Neural cell (in vitro differentiated cells): Measurements from ENCODE around the gene C1orf50. TPM values are rescaled to one million over a fixed set of nuclear protein-coding genes. Genes with fewer than 3 reads are reported as not detected.
"Not testable (repeated sequence)": the region's sequence is repeated elsewhere in the genome, so short reads cannot be mapped to it uniquely, and the experiment has no call there.

ENCODE experiments used
- H2AFZ ChIP-seq: fragments of 200-600, 300-800 bp; sonication (generic), shearing (Covaris generic); 2 replicates; pipeline ENCODE4 v1.6.0; 2014; ENCODE audit warnings: low read depth, mild to moderate bottlenecking, antibody characterized with exemption, low read length, moderate library complexity
- H3F3A ChIP-seq: fragments of 200-600 bp; shearing (Covaris generic); 2 replicates; pipeline ENCODE4 v1.6.1; 2016; ENCODE audit warnings: mild to moderate bottlenecking, moderate library complexity, mixed read lengths, antibody characterized with exemption, low read length; ENCODE audit not compliant: insufficient read depth, poor library complexity, severe bottlenecking
- H3K27ac ChIP-seq: fragments of 200-600, 300-800 bp; sonication (generic), shearing (Covaris generic); 2 replicates; pipeline ENCODE4 v1.5.1; 2014; ENCODE audit warnings: mild to moderate bottlenecking, low read length, moderate library complexity
- H3K27me3 ChIP-seq: fragments of 300-800, 200-600 bp; sonication (generic), shearing (Covaris generic); 2 replicates; pipeline ENCODE4 v1.6.0; 2014; ENCODE audit warnings: mild to moderate bottlenecking, low read depth, low read length, moderate library complexity; ENCODE audit not compliant: insufficient read depth
- H3K36me3 ChIP-seq: fragments of 300-800, 200-600 bp; sonication (generic), shearing (Covaris generic); 2 replicates; pipeline ENCODE4 v1.5.1; 2014; ENCODE audit warnings: mild to moderate bottlenecking, antibody characterized with exemption, low read length, moderate library complexity; ENCODE audit not compliant: insufficient read depth
- H3K4me2 ChIP-seq: fragments of 300-800, 200-600 bp; sonication (generic), shearing (Covaris generic); 2 replicates; pipeline ENCODE4 v1.6.0; 2014; ENCODE audit warnings: mild to moderate bottlenecking, low read length
- H3K4me3 ChIP-seq: fragments of 300-800, 200-600 bp; sonication (generic), shearing (Covaris generic); 2 replicates; pipeline ENCODE4 v1.5.1; 2014; ENCODE audit warnings: mild to moderate bottlenecking, low read length, moderate library complexity
- H3K79me2 ChIP-seq: fragments of 200-600 bp; shearing (Covaris generic); replicated peaks from 2 replicates; pipeline ENCODE4 v1.6.0; 2014; ENCODE audit warnings: mild to moderate bottlenecking, low read length, moderate library complexity; ENCODE audit not compliant: insufficient read depth
- H3K9ac ChIP-seq: fragments of 300-800, 200-600 bp; sonication (generic), shearing (Covaris generic); 2 replicates; pipeline ENCODE4 v1.6.1; 2016; ENCODE audit warnings: mild to moderate bottlenecking, low read length, mixed read lengths
- H3K9me2 ChIP-seq: fragments of 200-600 bp; shearing (Covaris generic); 2 replicates; pipeline ENCODE4 v1.6.1; 2016; ENCODE audit warnings: mild to moderate bottlenecking, low read length, mixed read lengths; ENCODE audit not compliant: insufficient read depth
- H3K9me3 ChIP-seq: fragments of 200-600, 300-800 bp; sonication (generic), shearing (Covaris generic); 2 replicates; pipeline ENCODE4 v1.6.1; 2016; ENCODE audit warnings: mild to moderate bottlenecking, mixed run types, low read length, moderate library complexity, mixed read lengths
- H4K20me1 ChIP-seq: fragments of 200-600 bp; shearing (Covaris generic); 2 replicates; pipeline ENCODE4 v1.6.1; 2016; ENCODE audit warnings: mild to moderate bottlenecking, mixed run types; ENCODE audit not compliant: insufficient read depth
- EP300 ChIP-seq: fragments of 450-650 bp; conservative IDR thresholded peaks from 2 replicates; pipeline ENCODE4 v1.6.1; 2014; ENCODE audit warnings: antibody characterized with exemption, mild to moderate bottlenecking, moderate library complexity; ENCODE audit not compliant: poor library complexity, severe bottlenecking
- EZH2 ChIP-seq: fragments of 200-600, 300-800 bp; shearing (Covaris generic), sonication (generic); IDR thresholded peaks from 2 replicates; pipeline ENCODE4 v1.6.1; 2014; ENCODE audit warnings: antibody characterized with exemption, low read length, borderline replicate concordance, mild to moderate bottlenecking; ENCODE audit not compliant: insufficient read depth, poor library complexity, severe bottlenecking
- MXI1 ChIP-seq: fragments of 450-650 bp; conservative IDR thresholded peaks from 2 replicates; pipeline ENCODE4 v1.6.1; 2014; ENCODE audit warnings: antibody characterized with exemption, mild to moderate bottlenecking; ENCODE audit not compliant: poor library complexity, severe bottlenecking
- POLR2AphosphoS5 ChIP-seq: IDR thresholded peaks from 2 replicates; pipeline ENCODE4 v1.6.1; 2012
- RAD21 ChIP-seq: fragments of 450-650 bp; conservative IDR thresholded peaks from 2 replicates; pipeline ENCODE4 v1.6.1; 2014; ENCODE audit warnings: antibody characterized with exemption, mild to moderate bottlenecking, moderate library complexity
- SMC3 ChIP-seq: fragments of 450-650 bp; conservative IDR thresholded peaks from 2 replicates; pipeline ENCODE4 v1.6.1; 2014; ENCODE audit warnings: antibody characterized with exemption, mild to moderate bottlenecking, moderate library complexity; ENCODE audit not compliant: poor library complexity
- TAF1 ChIP-seq: IDR thresholded peaks from 2 replicates; pipeline ENCODE4 v1.6.1; 2012; ENCODE audit warnings: low read depth
- polyA plus RNA-seq: library from polyadenylated mRNA; depleted of rRNA; stranded (reverse); fragments of >200 nt; gene quantifications from 2 replicates; pipeline ENCODE4 v1.2.3, GENCODE V29; 2014
- TF ChIP-seq, protein P1 (sequence below): IDR thresholded peaks from 2 replicates; pipeline ENCODE4 v1.6.1; 2012; ENCODE audit warnings: borderline replicate concordance
- TF ChIP-seq, protein P2 (sequence below): fragments of 450-650 bp; IDR thresholded peaks from 2 replicates; pipeline ENCODE4 v1.5.1; 2014; ENCODE audit warnings: antibody characterized with exemption, mild to moderate bottlenecking, moderate library complexity; ENCODE audit not compliant: poor library complexity, severe bottlenecking

The C1orf50 gene
- polyA plus RNA-seq, 1 donor from 2014 or later: 26.7 TPM

DNA sequence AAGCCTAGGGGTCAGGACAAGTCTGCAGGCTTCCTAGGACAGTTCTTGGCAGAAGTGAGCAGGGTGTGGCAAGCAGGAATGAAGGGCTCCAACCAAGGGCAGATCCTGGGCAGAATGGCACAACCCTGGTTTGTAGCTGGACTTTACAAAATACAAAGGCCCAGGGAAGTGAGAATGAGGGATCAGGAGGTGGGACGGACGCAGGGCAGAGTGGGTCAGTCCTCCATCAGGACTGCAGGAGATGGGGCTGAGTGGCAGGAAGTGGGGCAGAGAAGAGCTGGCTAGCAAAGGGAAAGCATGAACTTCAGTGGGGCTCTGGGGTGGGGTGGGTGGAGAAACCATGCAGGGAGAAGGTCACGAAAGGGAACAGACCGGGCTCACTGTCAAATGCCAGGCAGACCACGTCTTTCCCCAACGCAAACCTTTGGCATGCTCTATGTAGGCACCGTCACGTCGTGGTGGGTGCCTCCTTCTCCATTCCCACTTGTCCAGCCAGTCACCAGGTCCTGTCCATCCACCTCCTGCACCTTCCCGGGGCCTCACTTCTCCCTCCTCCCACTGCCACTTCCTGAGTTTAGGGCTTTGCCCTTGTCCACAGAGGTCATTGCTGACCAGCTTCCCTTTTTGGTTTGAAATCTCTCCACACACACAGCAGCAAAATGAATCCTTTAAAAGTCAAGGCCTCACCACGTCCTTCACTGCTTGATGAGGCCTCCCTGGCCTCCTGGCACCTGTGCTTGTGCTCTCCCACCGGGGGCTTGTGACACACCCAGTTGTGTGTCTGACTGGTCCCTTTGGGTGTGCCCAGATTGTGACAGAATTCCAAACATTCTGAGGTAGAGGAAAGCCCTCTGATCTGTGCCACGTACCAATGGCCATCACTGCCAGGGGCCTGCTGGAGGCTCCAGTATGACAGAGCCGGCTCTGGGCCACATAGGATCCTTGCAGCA is 18.3 kb upstream of the C1orf50 start:
- no peak for TF ChIP-seq EP300
- TF ChIP-seq POLR2AphosphoS5: no peak
- no peak for TF ChIP-seq RAD21
- no peak for TF ChIP-seq TAF1
- no peak for TF ChIP-seq MXI1
- TF ChIP-seq, protein P1, sequence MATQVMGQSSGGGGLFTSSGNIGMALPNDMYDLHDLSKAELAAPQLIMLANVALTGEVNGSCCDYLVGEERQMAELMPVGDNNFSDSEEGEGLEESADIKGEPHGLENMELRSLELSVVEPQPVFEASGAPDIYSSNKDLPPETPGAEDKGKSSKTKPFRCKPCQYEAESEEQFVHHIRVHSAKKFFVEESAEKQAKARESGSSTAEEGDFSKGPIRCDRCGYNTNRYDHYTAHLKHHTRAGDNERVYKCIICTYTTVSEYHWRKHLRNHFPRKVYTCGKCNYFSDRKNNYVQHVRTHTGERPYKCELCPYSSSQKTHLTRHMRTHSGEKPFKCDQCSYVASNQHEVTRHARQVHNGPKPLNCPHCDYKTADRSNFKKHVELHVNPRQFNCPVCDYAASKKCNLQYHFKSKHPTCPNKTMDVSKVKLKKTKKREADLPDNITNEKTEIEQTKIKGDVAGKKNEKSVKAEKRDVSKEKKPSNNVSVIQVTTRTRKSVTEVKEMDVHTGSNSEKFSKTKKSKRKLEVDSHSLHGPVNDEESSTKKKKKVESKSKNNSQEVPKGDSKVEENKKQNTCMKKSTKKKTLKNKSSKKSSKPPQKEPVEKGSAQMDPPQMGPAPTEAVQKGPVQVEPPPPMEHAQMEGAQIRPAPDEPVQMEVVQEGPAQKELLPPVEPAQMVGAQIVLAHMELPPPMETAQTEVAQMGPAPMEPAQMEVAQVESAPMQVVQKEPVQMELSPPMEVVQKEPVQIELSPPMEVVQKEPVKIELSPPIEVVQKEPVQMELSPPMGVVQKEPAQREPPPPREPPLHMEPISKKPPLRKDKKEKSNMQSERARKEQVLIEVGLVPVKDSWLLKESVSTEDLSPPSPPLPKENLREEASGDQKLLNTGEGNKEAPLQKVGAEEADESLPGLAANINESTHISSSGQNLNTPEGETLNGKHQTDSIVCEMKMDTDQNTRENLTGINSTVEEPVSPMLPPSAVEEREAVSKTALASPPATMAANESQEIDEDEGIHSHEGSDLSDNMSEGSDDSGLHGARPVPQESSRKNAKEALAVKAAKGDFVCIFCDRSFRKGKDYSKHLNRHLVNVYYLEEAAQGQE: no peak
- TF ChIP-seq, protein P2, sequence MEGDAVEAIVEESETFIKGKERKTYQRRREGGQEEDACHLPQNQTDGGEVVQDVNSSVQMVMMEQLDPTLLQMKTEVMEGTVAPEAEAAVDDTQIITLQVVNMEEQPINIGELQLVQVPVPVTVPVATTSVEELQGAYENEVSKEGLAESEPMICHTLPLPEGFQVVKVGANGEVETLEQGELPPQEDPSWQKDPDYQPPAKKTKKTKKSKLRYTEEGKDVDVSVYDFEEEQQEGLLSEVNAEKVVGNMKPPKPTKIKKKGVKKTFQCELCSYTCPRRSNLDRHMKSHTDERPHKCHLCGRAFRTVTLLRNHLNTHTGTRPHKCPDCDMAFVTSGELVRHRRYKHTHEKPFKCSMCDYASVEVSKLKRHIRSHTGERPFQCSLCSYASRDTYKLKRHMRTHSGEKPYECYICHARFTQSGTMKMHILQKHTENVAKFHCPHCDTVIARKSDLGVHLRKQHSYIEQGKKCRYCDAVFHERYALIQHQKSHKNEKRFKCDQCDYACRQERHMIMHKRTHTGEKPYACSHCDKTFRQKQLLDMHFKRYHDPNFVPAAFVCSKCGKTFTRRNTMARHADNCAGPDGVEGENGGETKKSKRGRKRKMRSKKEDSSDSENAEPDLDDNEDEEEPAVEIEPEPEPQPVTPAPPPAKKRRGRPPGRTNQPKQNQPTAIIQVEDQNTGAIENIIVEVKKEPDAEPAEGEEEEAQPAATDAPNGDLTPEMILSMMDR: no peak
- TF ChIP-seq SMC3: no peak
- TF ChIP-seq EZH2: no peak
- H3K9ac ChIP-seq: no peak overlapping the region
- no peak overlapping the region for H2AFZ ChIP-seq
- H3F3A ChIP-seq: no peaks in the 10 kb centered on the region
- peaks cover 17% of the 10 kb centered on the region for H3K36me3 ChIP-seq
- H3K9me3 ChIP-seq: peaks cover 5% of the 10 kb centered on the region
- no peaks in the 10 kb centered on the region for H3K27me3 ChIP-seq
- no peak overlapping the region for H3K4me3 ChIP-seq
- H3K4me2 ChIP-seq: no peak overlapping the region
- no peaks in the 10 kb centered on the region for H4K20me1 ChIP-seq
- no peaks in the 10 kb centered on the region for H3K79me2 ChIP-seq
- no peak overlapping the region for H3K27ac ChIP-seq
- no peaks in the 10 kb centered on the region for H3K9me2 ChIP-seq

DNA sequence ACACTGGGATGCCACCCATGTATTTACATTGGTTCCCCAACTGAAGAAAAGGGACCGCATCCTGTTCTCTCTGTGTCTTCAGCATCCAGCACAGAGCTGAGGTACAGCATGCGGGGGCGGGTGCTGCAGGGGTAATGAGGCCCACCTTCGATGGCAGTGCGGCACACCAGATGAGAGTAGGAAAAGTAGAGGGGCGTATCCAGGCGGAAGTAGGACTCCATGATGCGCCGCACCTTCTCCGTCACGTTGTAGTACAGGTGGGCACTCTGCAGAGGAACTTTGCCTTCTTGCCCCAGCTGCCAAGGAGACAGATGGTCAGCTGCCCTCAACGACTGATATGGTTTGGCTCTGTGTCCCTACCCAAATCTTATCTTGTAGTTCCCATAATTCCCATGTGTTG is 17.0 kb upstream of the C1orf50 start:
- H2AFZ ChIP-seq: no peak overlapping the region
- no peaks in the 10 kb centered on the region for H3K9me2 ChIP-seq
- no peak overlapping the region for H3K4me2 ChIP-seq
- H3K27me3 ChIP-seq: no peaks in the 10 kb centered on the region
- no peaks in the 10 kb centered on the region for H4K20me1 ChIP-seq
- no peak overlapping the region for H3K27ac ChIP-seq
- H3F3A ChIP-seq: no peaks in the 10 kb centered on the region
- H3K4me3 ChIP-seq: no peak overlapping the region
- H3K9ac ChIP-seq: no peak overlapping the region
- H3K36me3 ChIP-seq: peaks cover 17% of the 10 kb centered on the region
- H3K9me3 ChIP-seq: peaks cover 5% of the 10 kb centered on the region
- TF ChIP-seq, protein P2: no peak
- TF ChIP-seq MXI1 (no peak), EP300 (no peak), RAD21 (no peak), EZH2 (no peak), POLR2AphosphoS5 (no peak), SMC3 (no peak), TAF1 (no peak)
- TF ChIP-seq, protein P1: no peak
- H3K79me2 ChIP-seq: no peaks in the 10 kb centered on the region

DNA sequence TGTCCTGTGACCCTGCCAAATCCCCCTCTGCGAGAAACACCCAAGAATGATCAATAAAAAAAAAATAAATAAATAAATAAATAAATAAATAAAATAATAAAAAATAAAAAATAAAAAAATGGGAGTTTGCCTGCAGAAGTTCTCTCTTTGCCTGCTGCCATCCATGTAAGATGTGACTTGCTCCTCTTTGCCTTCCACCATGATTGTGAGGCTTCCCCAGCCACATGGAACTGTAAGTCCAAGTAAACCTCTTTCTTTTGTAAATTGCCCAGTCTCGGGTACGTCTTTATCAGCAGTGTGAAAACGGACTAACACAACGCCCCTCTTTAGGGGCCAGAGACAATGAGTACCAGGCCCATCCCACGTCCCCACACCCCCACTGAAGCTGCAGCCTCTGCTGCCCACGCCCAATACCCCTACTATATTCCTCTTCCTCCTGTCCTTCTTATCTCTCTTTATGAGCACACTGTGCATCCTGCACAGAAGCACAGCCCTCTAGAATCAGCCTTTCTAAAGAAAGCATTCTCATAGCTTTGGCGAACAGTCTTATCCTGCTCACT is 15.5 kb upstream of the C1orf50 start:
- H4K20me1 ChIP-seq, H3K9me3 ChIP-seq, H3K27ac ChIP-seq, H3K27me3 ChIP-seq, H3F3A ChIP-seq, H3K4me2 ChIP-seq, H3K79me2 ChIP-seq, H2AFZ ChIP-seq, H3K9me2 ChIP-seq, H3K9ac ChIP-seq, H3K4me3 ChIP-seq: not testable (repeated sequence)
- H3K36me3 ChIP-seq: peaks cover 17% of the 10 kb centered on the region
